GM19372 (cell line): ENCODE measurements around the gene SRP14.

Source experiments
- ATAC-seq: cut with Tn5 transposase; IDR thresholded peaks from one replicate; pipeline ENCODE4 v1.9.1; 2021; ENCODE audit warnings: mild to moderate bottlenecking, low read depth, moderate library complexity; ENCODE audit not compliant: unreplicated experiment

Gene SRP14

GRCh38 chr15:40069178-40070165 lies 30.5 kb upstream of the SRP14 start:
- ATAC-seq = peak; percentile 51

- no peak for ATAC-seq
These were observed 29.1 kb upstream of the SRP14 start for GRCh38 chr15:40067921-40068624.

GRCh38 chr15:40066589-40066988 lies 27.6 kb upstream of the SRP14 start:
- no peak for ATAC-seq

GRCh38 chr15:40065166-40065565 lies 26.2 kb upstream of the SRP14 start:
- ATAC-seq = no peak

DNA sequence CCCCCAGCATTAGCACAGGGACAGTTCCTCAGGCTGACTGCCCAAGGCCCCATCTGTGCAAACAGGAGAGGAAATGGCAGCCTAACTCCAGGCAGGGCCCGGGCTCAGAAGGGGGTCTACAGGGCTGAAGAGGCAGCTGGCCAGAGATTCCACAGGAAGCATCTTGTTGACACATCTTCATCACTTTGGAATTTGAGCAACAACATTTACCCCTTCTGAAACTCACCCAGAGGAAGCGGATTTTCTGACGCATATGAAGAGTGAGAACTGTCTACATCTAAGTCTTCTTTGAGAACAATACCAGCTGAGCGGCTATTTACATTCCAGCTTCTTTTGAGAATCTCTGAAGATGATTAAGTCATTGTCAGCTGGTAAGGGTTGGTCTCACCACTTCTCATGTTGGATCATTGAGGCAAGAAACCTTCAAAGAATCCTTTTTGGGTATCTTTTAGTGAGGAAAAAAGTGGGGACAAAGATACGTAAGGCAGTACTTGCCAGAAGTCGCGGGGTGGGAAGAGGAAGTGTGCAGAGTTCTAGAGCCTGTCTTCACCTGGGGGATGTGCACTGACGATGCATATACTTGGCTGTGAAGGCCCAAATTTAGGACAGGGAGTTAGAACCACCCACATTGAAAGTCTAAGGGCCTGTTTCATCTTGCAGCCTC lies 25.4 kb upstream of the SRP14 start:
- ATAC-seq = peak; percentile 56

- ATAC-seq = no peak
These were observed 24.6 kb upstream of the SRP14 start for GRCh38 chr15:40063563-40064011.

DNA sequence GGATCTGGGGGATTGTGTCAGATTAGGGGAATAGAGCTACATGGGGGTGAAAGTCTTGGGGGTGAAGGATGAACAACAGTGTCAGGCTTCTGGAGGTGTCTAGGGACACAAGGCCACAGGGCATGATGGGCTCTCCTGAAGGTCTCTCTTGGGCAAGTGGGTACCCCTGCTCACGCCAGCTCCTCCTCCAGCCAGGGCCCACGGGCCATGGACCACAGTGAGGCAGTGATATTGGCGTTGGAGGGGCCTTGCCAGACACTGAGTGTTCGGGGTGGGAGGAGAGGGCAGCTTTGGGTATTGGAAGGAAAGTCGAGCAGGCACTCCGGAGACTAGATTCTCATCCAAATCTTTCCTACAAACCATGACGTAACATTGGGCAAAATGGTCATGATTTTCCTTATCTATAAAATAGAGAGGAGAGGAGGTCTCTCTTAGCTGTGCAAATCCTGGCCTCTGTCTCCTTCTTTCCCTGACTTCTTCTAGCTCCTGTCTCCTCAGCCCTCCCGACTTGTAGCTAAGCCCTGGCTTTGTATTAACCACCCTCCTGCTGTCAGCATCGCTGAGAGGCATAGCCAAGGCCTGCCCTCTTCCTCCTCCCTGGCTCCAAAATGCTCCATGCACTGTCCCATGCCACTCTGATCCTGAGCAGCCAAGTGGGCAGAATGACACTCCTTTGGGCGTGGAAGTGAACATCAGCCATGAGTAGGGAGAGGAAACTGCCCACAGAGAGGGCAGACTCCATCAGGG lies 24.0 kb upstream of the SRP14 start:
- ATAC-seq = no peak

DNA sequence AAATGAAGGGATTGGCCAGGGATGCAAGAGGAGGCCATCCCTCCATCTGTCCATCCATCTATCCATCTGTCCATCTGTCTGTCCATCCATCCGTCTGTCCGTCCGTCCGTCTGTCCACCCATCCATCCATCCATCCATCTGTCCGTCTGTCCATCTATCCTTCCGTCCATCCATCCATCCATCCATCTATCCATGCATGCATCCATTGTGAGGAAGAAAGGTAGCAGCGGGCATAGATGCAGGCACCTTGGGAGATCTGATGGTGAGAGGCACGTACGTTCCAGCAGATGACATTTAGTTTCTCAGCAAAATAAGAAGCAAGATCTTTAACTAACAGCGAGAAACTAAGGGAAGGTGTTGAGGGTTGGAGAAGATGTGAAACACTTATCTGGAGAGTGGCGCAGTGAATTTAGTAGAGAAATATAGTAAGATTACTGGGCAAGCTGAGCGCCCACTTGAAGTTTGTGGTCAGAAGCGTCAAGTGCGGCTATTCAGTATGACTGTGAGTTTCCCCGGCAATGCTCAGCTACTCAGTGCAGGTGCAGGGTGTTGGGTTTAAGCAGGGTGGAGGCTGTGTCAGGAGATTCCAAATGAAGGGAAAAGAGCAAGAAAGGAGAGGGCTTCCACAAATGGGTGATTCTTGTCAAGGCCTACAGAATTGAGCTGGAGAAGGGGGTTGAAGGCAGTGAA lies 22.4 kb upstream of the SRP14 start:
- peak; percentile 59 for ATAC-seq

DNA sequence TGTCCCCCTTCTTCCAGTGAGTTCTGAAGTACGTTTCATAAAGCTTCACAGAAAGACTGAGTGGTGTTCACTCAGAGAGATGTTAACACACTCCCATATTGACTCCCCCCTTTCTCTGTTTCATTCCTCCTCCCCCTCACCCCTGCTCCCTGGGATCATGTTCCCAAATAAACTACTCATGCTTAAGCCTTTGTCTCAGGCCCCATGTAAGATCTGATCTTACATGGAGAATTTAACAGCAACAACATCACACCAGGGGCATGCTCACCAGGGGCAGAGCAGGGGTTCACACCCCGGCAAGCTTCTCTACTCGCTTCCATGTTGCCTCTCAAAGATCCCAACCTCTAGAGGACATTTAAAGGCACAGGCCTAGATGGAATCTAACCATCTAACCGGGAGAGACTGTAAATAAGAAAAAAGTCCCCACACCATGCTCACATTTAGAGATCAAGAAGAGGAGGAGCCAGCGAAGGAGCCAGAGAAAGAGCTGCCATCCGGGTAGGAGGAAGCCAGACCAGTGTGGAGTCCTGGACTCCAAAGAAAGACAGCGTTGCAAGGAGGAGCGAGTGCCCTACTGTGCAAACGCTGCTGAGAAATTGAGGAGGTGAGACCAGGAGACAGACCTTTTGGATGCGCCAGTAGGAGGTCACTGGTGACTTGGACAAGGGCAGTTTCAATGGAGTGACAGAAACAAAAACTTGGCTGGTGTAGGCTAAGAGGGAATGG lies 21.4 kb upstream of the SRP14 start:
- ATAC-seq = no peak

DNA sequence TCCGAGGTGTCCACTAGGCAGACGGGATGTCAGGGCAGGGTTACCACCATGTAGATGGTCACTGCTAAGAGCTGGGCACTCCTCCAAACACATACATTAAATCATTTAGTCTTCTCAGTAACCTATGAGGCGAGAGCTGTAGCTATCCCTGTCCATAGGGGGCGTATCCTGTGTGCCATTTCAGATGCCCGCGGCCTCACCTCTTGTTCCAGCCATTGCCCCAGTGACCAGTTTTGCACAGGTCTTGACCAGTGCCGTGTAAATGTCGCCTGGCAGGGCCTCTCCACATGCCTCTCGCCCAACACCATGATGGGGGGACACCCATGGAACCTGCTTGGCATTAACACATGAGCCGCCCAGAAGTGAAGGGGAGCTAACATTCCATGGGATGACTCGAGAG lies 20.8 kb upstream of the SRP14 start:
- no peak for ATAC-seq

DNA sequence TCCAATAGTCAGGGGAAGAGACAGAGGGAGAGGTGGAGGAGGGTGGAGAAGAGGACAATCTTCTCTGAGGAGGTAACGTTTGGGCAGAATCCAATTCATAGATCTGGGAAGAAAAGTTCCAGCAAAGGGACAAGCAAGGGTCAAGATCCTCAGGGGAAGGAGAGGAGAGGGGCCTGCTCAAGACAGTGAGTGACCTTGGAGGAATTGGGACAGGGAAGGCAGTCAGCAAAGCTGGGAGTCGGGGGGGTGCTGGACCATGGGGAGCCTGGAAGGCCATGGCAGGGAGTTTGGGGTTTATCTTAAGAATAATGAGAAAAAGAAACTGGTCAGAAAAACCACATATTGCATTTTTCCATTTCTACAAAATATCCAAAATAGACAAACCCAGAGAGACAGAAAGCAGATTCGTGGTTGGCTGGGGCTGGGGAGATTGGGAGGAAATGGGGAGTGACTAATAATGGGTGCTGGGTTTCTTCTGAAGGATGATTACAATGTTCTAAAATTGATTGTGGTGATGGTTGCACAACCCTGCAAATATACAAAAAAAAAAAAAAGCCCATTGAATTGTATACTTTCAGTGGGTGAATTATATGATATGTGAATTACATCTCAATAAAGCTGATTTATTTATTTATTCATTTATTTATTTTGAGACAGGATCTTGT lies 19.6 kb upstream of the SRP14 start:
- no peak for ATAC-seq

DNA sequence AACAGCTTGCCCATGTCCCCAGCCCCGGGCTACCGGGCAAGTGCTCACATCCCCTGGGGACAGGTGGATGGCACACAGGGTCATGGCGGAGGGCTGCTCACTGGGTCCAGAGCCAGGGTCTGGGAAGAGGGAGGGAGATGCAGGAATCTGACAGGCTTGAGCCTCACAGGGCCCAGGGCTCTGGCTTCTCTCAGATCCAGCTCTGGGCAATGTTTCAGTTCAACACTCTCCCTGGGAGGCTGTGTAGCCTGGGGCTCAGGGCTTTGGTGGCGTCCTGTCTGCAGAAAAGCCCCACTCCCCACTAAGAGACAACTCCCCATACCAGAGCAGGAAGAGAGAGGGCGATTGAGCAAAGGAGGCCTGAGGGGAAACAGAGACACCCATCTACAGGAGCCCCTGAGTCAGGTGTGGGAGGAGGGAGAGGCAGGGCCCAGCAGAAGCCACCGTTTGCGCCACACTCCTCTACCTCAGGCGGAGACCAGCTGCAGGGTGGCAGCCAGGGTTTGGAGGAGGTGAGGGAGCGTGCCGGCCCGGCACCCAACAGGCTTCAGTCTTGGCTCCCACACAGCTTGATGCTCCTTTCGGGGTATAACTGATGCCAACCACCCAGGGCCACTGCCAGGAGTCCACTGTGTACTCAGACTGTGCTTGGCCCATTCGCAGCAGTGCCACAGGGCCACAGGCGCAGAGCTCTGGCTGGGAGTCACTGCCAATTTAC lies 16.8 kb upstream of the SRP14 start:
- ATAC-seq = no peak

GRCh38 chr15:40054855-40055575 lies 16.0 kb upstream of the SRP14 start:
- peak; percentile 73 for ATAC-seq

- peak; percentile 57 for ATAC-seq
These were observed 15.5 kb upstream of the SRP14 start for GRCh38 chr15:40054605-40054854.

GRCh38 chr15:40053831-40054604 lies 15.0 kb upstream of the SRP14 start:
- no peak for ATAC-seq

DNA sequence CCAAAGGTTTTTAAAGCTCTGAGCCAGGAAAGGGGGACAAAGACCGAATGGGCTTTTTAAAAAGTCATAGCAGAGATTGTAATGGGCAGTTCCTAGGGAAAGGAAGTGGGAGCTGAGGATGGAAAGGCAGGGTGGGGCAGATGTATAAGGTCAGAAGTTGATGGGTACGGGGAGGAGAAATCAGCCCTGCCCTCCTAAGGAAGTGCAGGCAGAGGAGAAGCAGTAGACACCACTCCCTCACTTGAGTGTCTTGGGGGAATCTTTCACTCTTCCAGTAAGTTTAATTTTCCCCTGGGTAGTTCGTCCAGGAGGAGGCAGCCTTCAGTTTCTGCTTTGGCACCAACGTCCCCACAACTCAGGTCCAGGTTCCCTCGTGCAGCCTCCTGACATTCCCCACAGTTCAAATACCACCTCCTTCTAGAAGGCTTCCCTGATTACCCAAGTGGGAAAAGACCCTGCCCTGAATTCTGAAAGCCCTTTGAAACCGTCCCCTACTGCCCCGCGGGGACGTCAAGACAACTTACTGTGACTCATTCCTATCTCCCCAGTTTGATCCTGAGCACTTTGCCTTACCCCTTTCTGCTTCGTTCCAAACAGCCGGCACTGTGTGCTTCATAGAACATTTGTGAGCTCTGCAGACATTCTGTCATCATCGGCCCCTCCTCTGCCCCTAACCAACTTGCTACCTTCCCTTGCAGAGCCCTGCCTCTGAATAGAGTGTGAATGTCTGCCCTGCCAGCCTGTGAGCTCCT lies 14.3 kb upstream of the SRP14 start:
- no peak for ATAC-seq
